Suprapubic skin (tissue), 4 donors: ENCODE measurements around the gene ZNF597.

Experiments used
- CTCF ChIP-seq, 2 donors: fragments of 200-600 bp in 1 of 2; fragments of 450-650 bp in 1 of 2; sonication (generic) in 1 of 2; IDR thresholded peaks; one replicate each; pipeline ENCODE4 v1.5.1; 2016 to 2019; ENCODE audit warnings: antibody characterized with exemption in 2 of 2, mild to moderate bottlenecking in 1 of 2, moderate library complexity in 1 of 2
- EP300 ChIP-seq: sonication (generic); formaldehyde crosslinking; IDR thresholded peaks from one replicate; pipeline ENCODE4 v1.6.1; 2017; ENCODE audit warnings: antibody characterized with exemption
- POLR2A ChIP-seq, 2 donors: fragments of 450-650 bp; IDR thresholded peaks; one replicate each; pipeline ENCODE4 v1.6.1; 2017; ENCODE audit warnings: antibody characterized with exemption in 2 of 2, mild to moderate bottlenecking in 2 of 2, moderate library complexity in 2 of 2
- POLR2AphosphoS5 ChIP-seq, 3 donors: sonication (generic); formaldehyde crosslinking; IDR thresholded peaks; one replicate each; pipeline ENCODE4 v1.6.1; 2017; ENCODE audit warnings: antibody characterized with exemption in 3 of 3

DNA sequence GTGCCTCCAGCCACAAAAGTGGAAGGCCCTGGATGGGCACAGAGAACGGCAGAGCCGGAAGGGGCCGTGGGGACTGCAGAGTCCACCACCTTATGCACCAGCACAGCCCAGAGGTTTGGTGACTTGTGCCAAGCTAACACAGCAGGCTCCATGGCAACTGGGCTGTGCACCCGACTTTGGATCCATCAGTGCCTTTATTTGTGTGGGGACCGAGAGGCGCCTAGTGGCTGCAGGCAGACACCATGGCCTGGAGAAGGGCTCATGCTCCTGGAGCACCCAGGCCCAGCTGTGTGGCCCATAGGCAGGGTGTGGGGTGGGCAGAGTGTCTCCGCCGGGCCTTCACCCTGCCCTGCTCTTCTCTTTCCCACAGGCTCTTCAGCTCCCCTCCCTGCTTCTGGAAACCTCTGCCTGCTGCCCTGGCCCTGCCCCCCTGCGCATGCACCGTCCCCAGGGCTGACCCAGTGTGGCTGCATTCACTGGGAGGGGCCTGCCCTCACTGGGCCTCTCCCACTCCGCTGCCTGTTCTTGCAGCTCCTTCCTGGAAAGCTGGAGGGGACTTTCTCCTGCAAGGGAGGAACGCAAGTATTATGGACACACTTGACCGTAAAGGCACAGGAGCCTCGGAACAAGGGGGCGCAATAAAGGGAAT, 41.9 kb upstream of the ZNF597 start:
- TF ChIP-seq CTCF (IDR thresholded peaks at IDR 0.05) = no peak
- no peak for TF ChIP-seq POLR2A (IDR thresholded peaks at IDR 0.05)
- TF ChIP-seq EP300 = no peak
- no peak for TF ChIP-seq POLR2AphosphoS5 (IDR thresholded peaks at IDR 0.05)
